WTC11 (cell line): ENCODE results near the gene PPP1R36.

Experiments used
- ATF2 ChIP-seq: sonication (generic); formaldehyde crosslinking; IDR thresholded peaks from 2 replicates; pipeline ENCODE4 v1.8.1; 2022; ENCODE audit warnings: low read depth, missing genetic modification reagents, borderline replicate concordance
- ATF3 ChIP-seq: sonication (generic); formaldehyde crosslinking; conservative IDR thresholded peaks from 2 replicates; pipeline ENCODE4 v1.8.1; 2022; ENCODE audit warnings: mild to moderate bottlenecking, missing genetic modification reagents
- CDX4 ChIP-seq: fragments of 250-450 bp; sonication (Bioruptor Pico); IDR thresholded peaks from 2 replicates; pipeline ENCODE4 v1.9.0; 2021; ENCODE audit warnings: moderate library complexity, mild to moderate bottlenecking, inconsistent platforms, borderline replicate concordance
- CREB1 ChIP-seq: sonication (generic); formaldehyde crosslinking; IDR thresholded peaks from 2 replicates; pipeline ENCODE4 v1.8.0; 2023; ENCODE audit warnings: mild to moderate bottlenecking, missing genetic modification reagents
- CTCF ChIP-seq: fragments of 200-600 bp; IDR thresholded peaks from 2 replicates; pipeline ENCODE4 v1.8.0; 2022; ENCODE audit warnings: antibody characterized with exemption
- MXD4 ChIP-seq: fragments of 250-450 bp; sonication (Bioruptor Pico); IDR thresholded peaks from 2 replicates; pipeline ENCODE4 v1.8.0; 2021; ENCODE audit warnings: mild to moderate bottlenecking, moderate library complexity, borderline replicate concordance
- NFYB ChIP-seq: sonication (generic); formaldehyde crosslinking; conservative IDR thresholded peaks from 2 replicates; pipeline ENCODE4 v1.8.0; 2022; ENCODE audit warnings: low read depth, missing genetic modification reagents
- NR1H2 ChIP-seq: sonication (generic); formaldehyde crosslinking; IDR thresholded peaks from 2 replicates; pipeline ENCODE4 v1.9.0; 2021; ENCODE audit warnings: mild to moderate bottlenecking, moderate library complexity, missing genetic modification reagents
- PRRX2 ChIP-seq: fragments of 250-450 bp; sonication (Bioruptor Pico); IDR thresholded peaks from 2 replicates; pipeline ENCODE4 v1.8.0; 2021; ENCODE audit warnings: mild to moderate bottlenecking
- TEAD4 ChIP-seq: sonication (generic); formaldehyde crosslinking; IDR thresholded peaks from 2 replicates; pipeline ENCODE4 v1.8.0; 2022; ENCODE audit warnings: mild to moderate bottlenecking, missing genetic modification reagents
- ZNF423 ChIP-seq: fragments of 250-450 bp; sonication (Bioruptor Pico); IDR thresholded peaks from 2 replicates; pipeline ENCODE4 v2.1.2; 2022; ENCODE audit warnings: mild to moderate bottlenecking, moderate library complexity

GRCh38 chr14:64591809-64592208, 42.0 kb downstream of the PPP1R36 start:
- TF ChIP-seq TEAD4 (CRISPR knock-in tag) = no peak
- no peak for TF ChIP-seq CTCF
- no peak for TF ChIP-seq CDX4 (CRISPR knock-in tag)
- no peak for TF ChIP-seq NFYB (CRISPR knock-in tag)
- no peak for TF ChIP-seq ZNF423 (CRISPR knock-in tag)
- no peak for TF ChIP-seq ATF3
- no peak for TF ChIP-seq MXD4 (CRISPR knock-in tag)
- TF ChIP-seq ATF2 = no peak
- TF ChIP-seq NR1H2 (CRISPR knock-in tag) = no peak
- TF ChIP-seq CREB1 (CRISPR knock-in tag) = no peak
- TF ChIP-seq PRRX2 (CRISPR knock-in tag) = no peak
